WI38 (cell line): ENCODE data around the gene PAWR.
"Not testable (repeated sequence)": the region's sequence is repeated elsewhere in the genome, so short reads cannot be mapped to it uniquely, and the experiment has no call there.

Experiments used
- H3K4me3 ChIP-seq: 2 replicates; pipeline ENCODE4 v1.5.1; 2011; ENCODE audit warnings: low read depth, mild to moderate bottlenecking, control low read depth, low read length
- CTCF ChIP-seq: IDR thresholded peaks from 2 replicates; pipeline ENCODE4 v1.5.1; 2012; ENCODE audit warnings: low read depth, mild to moderate bottlenecking, control low read depth, low read length

PAWR gene

GRCh38 chr12:79635676-79636075, 55.1 kb downstream of the PAWR start:
- no peak overlapping the region for H3K4me3 ChIP-seq
- no peak for TF ChIP-seq CTCF

GRCh38 chr12:79634957-79635471, 55.8 kb downstream of the PAWR start:
- no peak for TF ChIP-seq CTCF
- no peak overlapping the region for H3K4me3 ChIP-seq

GRCh38 chr12:79629561-79629960, 61.2 kb downstream of the PAWR start:
- no peak overlapping the region for H3K4me3 ChIP-seq
- TF ChIP-seq CTCF: no peak

GRCh38 chr12:79626735-79627134, 64.0 kb downstream of the PAWR start:
- not testable (repeated sequence) for H3K4me3 ChIP-seq

GRCh38 chr12:79624378-79624777, 66.4 kb downstream of the PAWR start:
- no peak for TF ChIP-seq CTCF
- H3K4me3 ChIP-seq: no peak overlapping the region

GRCh38 chr12:79619872-79620562, 70.7 kb downstream of the PAWR start:
- TF ChIP-seq CTCF: no peak
- H3K4me3 ChIP-seq: no peak overlapping the region

GRCh38 chr12:79618848-79619404, 71.8 kb downstream of the PAWR start:
- TF ChIP-seq CTCF: no peak
- no peak overlapping the region for H3K4me3 ChIP-seq
